Measurements from ENCODE around the gene FES.

FES gene

GRCh38 chr15:90883976-90884718 is at the start of gene FES:
FES (plus strand) TSS chr15:90884504; CDS start chr15:90885046, 542 bp downstream.
- Histone ChIP-seq H3K9ac (ENCODE audit: low read length) (peak within 1 kb of the TSS; percentile 88), H3K27me3 (ENCODE audit: control insufficient read depth, insufficient read depth, low read length) (no peaks in the 10 kb centered on the region), H3K4me3 (ENCODE audit: low read length) (no peak within 1 kb of the TSS), H3K36me3 (ENCODE audit: control insufficient read depth, insufficient read depth, low read length) (peaks cover 15% of the 10 kb centered on the region), H3K9me3 (ENCODE audit: control insufficient read depth, low read length) (no peaks in the 10 kb centered on the region), H3K4me1 (ENCODE audit: control insufficient read depth, insufficient read depth, low read length) (peaks cover 34% of the 10 kb centered on the region)

- Histone ChIP-seq H3K4me1 (ENCODE audit: control insufficient read depth, insufficient read depth, low read length) (peaks cover 13% of the 10 kb centered on the region), H3K4me3 (ENCODE audit: low read length) (no peak overlapping the region), H3K9me3 (ENCODE audit: control insufficient read depth, low read length) (no peaks in the 10 kb centered on the region), H3K27me3 (ENCODE audit: control insufficient read depth, insufficient read depth, low read length) (no peaks in the 10 kb centered on the region), H3K9ac (ENCODE audit: low read length) (no peak overlapping the region), H3K36me3 (ENCODE audit: control insufficient read depth, insufficient read depth, low read length) (no peaks in the 10 kb centered on the region)
Measured at GRCh38 chr15:90834626-90835025, 49.7 kb upstream of the FES start.

DNA sequence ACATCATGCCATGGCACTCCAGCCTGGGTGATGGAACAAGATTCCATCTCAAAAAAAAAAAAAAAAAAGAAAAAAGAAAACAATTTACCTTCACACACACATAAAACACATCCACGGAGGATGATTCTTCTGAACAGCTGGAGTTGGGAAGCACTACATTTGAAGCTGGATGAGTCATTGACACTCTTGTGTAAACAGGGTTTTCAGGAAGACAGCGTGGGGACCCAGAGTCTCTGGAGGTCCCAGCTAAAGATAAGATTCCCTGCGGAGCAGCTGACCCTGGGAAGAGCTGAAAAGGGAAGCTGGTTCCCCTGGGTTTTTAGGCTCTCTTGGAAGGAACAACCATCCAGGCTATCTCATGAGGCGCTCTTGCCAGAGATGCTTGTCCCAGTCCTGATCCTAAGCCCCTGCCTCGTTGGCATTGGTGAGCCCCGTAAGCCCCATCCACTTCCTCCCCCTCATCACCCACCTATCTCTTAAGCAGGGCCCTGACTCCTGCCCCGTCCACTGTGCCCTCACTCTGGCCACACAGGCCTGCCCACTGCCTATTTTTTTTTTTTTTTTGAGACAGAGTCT is 47.9 kb upstream of the FES start:
- H3K27me3 ChIP-seq (ENCODE audit: control insufficient read depth, insufficient read depth, low read length) = no peaks in the 10 kb centered on the region
- no peaks in the 10 kb centered on the region for H3K9me3 ChIP-seq (ENCODE audit: control insufficient read depth, low read length)
- no peak overlapping the region for H3K4me3 ChIP-seq (ENCODE audit: low read length)

DNA sequence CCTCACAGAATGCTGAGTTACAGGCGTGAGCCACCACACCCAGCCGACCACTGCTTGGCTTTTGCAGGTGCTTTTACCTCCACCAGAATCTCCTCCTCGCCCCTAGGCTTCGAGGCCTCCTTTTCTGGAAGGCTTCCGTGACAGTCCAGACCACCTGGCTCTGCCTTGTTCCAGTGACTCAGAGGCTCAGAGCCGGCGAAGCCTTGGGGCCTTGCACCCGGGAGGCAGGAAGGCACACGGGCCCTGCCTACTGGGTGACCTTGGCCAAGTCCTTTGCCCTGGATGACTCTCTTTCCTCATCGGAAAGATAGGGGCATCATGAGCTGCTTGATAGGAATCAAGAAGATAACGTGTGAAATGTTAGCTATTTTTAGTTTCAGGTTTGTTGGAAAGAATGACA is 47.2 kb upstream of the FES start:
- Histone ChIP-seq H3K4me1 (ENCODE audit: control insufficient read depth, insufficient read depth, low read length) (peaks cover 30% of the 10 kb centered on the region), H3K36me3 (ENCODE audit: control insufficient read depth, insufficient read depth, low read length) (no peaks in the 10 kb centered on the region), H3K4me3 (ENCODE audit: low read length) (no peak overlapping the region), H3K9me3 (ENCODE audit: control insufficient read depth, low read length) (no peaks in the 10 kb centered on the region), H3K9ac (ENCODE audit: low read length) (no peak overlapping the region), H3K27me3 (ENCODE audit: control insufficient read depth, insufficient read depth, low read length) (no peaks in the 10 kb centered on the region)

More for the DNA sequence above, 47.9 kb upstream of the FES start:
- H3K9ac ChIP-seq (ENCODE audit: low read length) = no peak overlapping the region
- H3K4me1 ChIP-seq (ENCODE audit: control insufficient read depth, insufficient read depth, low read length) = peaks cover 27% of the 10 kb centered on the region
- H3K36me3 ChIP-seq (ENCODE audit: control insufficient read depth, insufficient read depth, low read length) = no peaks in the 10 kb centered on the region

GRCh38 chr15:90838139-90838538 is 46.2 kb upstream of the FES start:
- H3K27me3 ChIP-seq (ENCODE audit: control insufficient read depth, insufficient read depth, low read length) = no peaks in the 10 kb centered on the region
- H3K4me1 ChIP-seq (ENCODE audit: control insufficient read depth, insufficient read depth, low read length) = peaks cover 30% of the 10 kb centered on the region
- no peaks in the 10 kb centered on the region for H3K36me3 ChIP-seq (ENCODE audit: control insufficient read depth, insufficient read depth, low read length)
- H3K9ac ChIP-seq (ENCODE audit: low read length) = no peak overlapping the region
- no peaks in the 10 kb centered on the region for H3K9me3 ChIP-seq (ENCODE audit: control insufficient read depth, low read length)
- H3K4me3 ChIP-seq (ENCODE audit: low read length) = no peak overlapping the region

DNA sequence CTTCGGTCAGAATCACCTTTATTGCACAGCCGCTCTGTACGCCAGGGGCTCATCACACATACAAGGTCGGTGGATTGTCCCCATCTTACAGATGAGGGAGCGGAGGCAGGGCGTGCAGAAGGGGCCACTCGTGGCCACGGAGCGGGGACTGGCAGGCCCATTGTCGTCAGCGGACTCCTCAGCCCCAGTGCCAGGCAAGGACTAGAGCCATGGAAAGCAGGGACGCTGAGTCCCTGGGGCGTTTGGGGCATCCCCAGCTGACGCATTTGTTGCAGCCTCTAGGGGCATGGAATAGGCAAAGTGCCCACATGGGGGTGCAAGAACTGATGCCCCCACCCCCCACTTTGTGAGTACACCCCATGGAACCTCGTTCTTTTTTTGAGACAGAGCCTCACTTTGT is 45.8 kb upstream of the FES start:
- Histone ChIP-seq H3K36me3 (ENCODE audit: control insufficient read depth, insufficient read depth, low read length) (no peaks in the 10 kb centered on the region), H3K4me3 (ENCODE audit: low read length) (no peak overlapping the region), H3K9me3 (ENCODE audit: control insufficient read depth, low read length) (no peaks in the 10 kb centered on the region), H3K4me1 (ENCODE audit: control insufficient read depth, insufficient read depth, low read length) (peaks cover 30% of the 10 kb centered on the region), H3K9ac (ENCODE audit: low read length) (no peak overlapping the region), H3K27me3 (ENCODE audit: control insufficient read depth, insufficient read depth, low read length) (no peaks in the 10 kb centered on the region)

DNA sequence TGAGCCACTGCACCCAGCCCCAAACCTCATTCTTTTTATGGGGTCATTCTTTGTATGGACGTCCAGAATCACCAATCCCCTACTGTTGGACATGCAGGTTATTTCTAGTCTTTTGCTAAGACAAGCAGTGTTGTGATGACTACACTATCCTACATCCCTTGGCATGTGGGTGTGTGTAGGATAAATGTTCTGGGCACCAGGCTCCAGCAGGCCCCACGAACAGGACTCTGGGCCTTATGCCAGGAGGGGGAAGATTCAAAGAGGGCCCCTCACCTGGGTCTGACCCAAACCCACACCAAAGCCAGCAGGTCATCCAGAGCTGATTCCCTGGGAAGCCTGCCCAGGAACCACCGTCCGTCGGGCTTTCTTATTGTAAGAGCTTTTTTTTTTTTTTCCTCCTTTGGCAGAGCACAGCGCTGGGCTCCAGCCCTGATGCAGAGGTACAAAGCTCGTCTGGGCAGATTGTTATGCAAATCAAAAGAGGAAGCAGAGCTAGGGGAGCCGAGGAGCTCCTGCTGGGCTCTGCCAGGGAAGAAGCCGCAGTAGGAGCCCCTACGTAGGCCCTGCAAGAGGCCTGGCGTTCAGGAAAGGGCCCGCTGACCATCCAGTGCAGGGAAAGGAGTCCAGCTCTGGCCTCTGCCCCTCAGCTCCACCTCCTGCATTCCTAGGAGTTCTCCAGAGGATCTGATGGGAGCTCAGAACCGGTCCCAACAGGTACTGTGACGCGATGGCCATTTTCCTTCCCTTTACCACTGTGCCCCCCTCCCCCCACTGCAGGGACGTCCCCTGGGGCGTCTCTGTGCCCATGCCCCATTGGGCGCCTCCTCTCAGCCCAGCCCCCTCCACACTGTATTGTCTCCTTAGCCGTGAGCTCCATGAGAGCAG is 44.9 kb upstream of the FES start:
- H3K27me3 ChIP-seq (ENCODE audit: control insufficient read depth, insufficient read depth, low read length) = no peaks in the 10 kb centered on the region
- H3K9ac ChIP-seq (ENCODE audit: low read length) = peak overlapping the region; percentile 73
- peak overlapping the region; percentile 26 for H3K4me3 ChIP-seq (ENCODE audit: low read length)
- no peaks in the 10 kb centered on the region for H3K36me3 ChIP-seq (ENCODE audit: control insufficient read depth, insufficient read depth, low read length)
- no peaks in the 10 kb centered on the region for H3K9me3 ChIP-seq (ENCODE audit: control insufficient read depth, low read length)
- H3K4me1 ChIP-seq (ENCODE audit: control insufficient read depth, insufficient read depth, low read length) = peaks cover 30% of the 10 kb centered on the region

GRCh38 chr15:90840157-90840855 is 44.0 kb upstream of the FES start:
- Histone ChIP-seq H3K9me3 (ENCODE audit: control insufficient read depth, low read length) (no peaks in the 10 kb centered on the region), H3K9ac (ENCODE audit: low read length) (peak overlapping the region; percentile 73), H3K36me3 (ENCODE audit: control insufficient read depth, insufficient read depth, low read length) (no peaks in the 10 kb centered on the region), H3K4me1 (ENCODE audit: control insufficient read depth, insufficient read depth, low read length) (peaks cover 34% of the 10 kb centered on the region), H3K4me3 (ENCODE audit: low read length) (peak overlapping the region; percentile 26), H3K27me3 (ENCODE audit: control insufficient read depth, insufficient read depth, low read length) (no peaks in the 10 kb centered on the region)

DNA sequence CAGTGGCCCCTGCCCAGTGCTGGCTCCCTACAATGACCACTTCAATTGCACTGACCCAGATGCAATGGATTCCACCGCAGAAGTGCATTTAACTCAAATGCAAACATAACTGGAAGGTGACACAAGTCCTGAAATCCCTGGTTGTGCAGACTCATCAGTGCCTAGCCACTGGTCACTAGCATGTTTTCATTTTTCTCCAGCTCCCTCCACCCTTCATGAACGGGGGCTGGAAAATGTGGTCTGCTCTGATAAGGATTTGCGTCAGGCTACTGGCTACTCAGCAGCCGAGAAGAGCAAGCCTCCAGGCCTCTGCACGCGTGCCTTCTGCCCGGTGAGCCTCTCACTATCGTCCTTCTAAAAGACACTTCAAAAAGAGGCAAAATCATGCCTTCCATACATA is 43.4 kb upstream of the FES start:
- Histone ChIP-seq H3K9ac (ENCODE audit: low read length) (no peak overlapping the region), H3K9me3 (ENCODE audit: control insufficient read depth, low read length) (no peaks in the 10 kb centered on the region), H3K4me1 (ENCODE audit: control insufficient read depth, insufficient read depth, low read length) (peaks cover 34% of the 10 kb centered on the region), H3K4me3 (ENCODE audit: low read length) (no peak overlapping the region), H3K36me3 (ENCODE audit: control insufficient read depth, insufficient read depth, low read length) (no peaks in the 10 kb centered on the region), H3K27me3 (ENCODE audit: control insufficient read depth, insufficient read depth, low read length) (no peaks in the 10 kb centered on the region)

DNA sequence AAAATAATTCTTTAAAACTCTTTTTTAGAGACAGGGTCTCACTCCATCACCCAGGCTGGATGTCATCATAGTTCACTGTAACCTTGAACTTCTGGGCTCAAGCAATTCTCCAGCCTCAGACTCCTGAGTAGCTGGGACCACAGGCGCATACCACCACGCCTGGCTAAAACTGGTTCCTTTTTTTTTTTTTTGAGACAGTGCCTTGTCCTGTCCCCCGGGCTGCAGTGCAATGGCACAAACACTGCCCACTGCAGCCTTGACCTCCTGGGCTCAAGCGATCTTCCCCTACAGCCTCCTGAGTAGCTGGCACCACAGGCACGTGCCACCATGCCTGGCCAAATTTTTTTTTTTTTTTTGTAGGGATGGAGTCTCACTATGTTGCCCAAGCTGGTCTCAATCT is 39.6 kb upstream of the FES start:
- H3K9me3 ChIP-seq (ENCODE audit: control insufficient read depth, low read length) = no peaks in the 10 kb centered on the region
- H3K9ac ChIP-seq (ENCODE audit: low read length) = no peak overlapping the region
- H3K4me3 ChIP-seq (ENCODE audit: low read length) = no peak overlapping the region
- no peaks in the 10 kb centered on the region for H3K27me3 ChIP-seq (ENCODE audit: control insufficient read depth, insufficient read depth, low read length)
- H3K36me3 ChIP-seq (ENCODE audit: control insufficient read depth, insufficient read depth, low read length) = no peaks in the 10 kb centered on the region
- H3K4me1 ChIP-seq (ENCODE audit: control insufficient read depth, insufficient read depth, low read length) = peaks cover 21% of the 10 kb centered on the region

DNA sequence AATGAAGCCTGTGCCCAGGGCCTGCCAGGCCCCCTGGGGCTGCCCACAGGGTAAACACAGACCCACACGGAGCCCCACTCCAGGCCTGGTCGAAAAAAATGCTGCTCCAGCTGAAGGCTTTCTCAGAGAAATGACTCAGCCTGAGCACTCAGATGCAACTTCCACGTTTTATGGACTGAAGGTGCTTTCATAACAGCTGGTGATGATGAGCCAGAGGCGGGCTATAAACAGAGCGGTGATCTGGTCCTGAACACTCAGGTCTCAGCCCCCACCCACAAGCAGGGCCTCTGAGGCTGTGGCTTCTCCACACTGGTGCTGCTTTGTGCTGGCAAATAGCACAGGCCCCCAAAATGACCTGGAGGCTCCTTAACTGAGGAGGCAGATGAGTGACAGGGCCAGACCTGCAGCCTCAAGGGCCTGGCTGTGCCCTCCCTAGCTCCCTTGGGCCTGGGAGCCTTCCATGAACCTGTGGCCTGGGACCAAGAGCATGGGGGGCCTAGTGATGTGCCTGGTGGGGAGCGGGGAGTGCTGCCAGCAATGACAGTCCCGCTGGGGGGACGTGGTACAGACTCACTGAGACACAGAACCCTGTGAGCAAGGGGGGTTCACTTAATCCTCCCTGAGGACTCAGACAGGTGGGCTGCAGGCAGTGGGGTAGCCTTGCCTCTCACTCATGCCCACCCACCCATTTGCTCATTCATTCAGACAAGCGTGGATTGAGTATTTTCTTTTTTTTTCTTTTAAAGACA is 38.9 kb upstream of the FES start:
- Histone ChIP-seq H3K9ac (ENCODE audit: low read length) (no peak overlapping the region), H3K4me3 (ENCODE audit: low read length) (no peak overlapping the region), H3K9me3 (ENCODE audit: control insufficient read depth, low read length) (no peaks in the 10 kb centered on the region), H3K36me3 (ENCODE audit: control insufficient read depth, insufficient read depth, low read length) (no peaks in the 10 kb centered on the region), H3K27me3 (ENCODE audit: control insufficient read depth, insufficient read depth, low read length) (no peaks in the 10 kb centered on the region), H3K4me1 (ENCODE audit: control insufficient read depth, insufficient read depth, low read length) (peaks cover 17% of the 10 kb centered on the region)

Measured in mucosa of stomach (tissue), 1 donor.